ENCODE data around the gene SAFB2.

SAFB2 gene

GRCh38 chr19:5579697-5580096 lies 42.9 kb downstream of the SAFB2 start:
- no peak for DNase-seq (ENCODE audit: low read depth in 2 of 2)

- DNase-seq (ENCODE audit: low read depth in 2 of 2), result no peak
Observed at GRCh38 chr19:5579286-5579685, 43.3 kb downstream of the SAFB2 start.

GRCh38 chr19:5578097-5578846 lies 44.3 kb downstream of the SAFB2 start:
- peak; percentile 28 to 60 for DNase-seq (ENCODE audit: low read depth in 2 of 2)

- DNase-seq (ENCODE audit: low read depth in 2 of 2), result no peak
Observed at GRCh38 chr19:5575590-5575989, 47.0 kb downstream of the SAFB2 start.

DNA sequence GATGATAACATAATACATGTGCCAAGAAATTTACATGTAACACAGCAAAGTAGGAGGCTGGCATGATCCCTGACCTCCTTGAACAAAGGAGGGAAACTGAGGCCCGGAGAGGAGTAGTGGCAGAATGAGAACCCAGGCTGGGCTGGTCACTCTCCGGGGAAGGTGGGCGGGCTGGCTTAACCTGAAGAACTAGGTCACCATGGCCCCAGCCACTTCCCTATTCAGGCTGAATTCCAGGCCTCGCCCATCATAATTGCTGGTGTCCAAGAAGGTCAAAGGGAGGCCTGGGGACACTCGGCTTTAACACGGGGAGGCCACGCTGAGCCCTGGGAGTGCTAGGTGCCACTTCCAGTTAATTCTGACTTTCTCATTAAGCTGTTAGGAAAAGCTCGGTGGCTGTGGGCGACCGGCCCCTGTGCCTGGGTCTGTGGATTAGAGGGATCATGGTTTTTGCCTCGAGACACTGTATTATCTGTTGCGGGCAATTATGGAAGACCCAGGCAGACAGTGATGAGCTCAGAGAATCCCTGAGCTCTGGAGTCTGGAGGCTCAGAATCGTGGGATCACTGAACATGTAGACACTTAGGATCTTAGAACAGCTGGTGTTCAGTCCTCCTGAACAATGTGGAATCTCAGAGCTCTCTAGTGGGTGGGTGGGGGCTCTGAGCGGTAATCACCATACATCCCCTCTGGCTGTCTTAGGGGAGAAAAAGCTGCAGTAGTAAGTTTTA lies 49.9 kb downstream of the SAFB2 start:
- DNase-seq (ENCODE audit: low read depth in 2 of 2), result no peak

GRCh38 chr19:5571777-5572176 lies 50.8 kb downstream of the SAFB2 start:
- DNase-seq (ENCODE audit: low read depth in 2 of 2), result no peak

GRCh38 chr19:5567970-5568407 lies 54.6 kb downstream of the SAFB2 start:
- DNase-seq (ENCODE audit: low read depth in 2 of 2), result no peak

DNA sequence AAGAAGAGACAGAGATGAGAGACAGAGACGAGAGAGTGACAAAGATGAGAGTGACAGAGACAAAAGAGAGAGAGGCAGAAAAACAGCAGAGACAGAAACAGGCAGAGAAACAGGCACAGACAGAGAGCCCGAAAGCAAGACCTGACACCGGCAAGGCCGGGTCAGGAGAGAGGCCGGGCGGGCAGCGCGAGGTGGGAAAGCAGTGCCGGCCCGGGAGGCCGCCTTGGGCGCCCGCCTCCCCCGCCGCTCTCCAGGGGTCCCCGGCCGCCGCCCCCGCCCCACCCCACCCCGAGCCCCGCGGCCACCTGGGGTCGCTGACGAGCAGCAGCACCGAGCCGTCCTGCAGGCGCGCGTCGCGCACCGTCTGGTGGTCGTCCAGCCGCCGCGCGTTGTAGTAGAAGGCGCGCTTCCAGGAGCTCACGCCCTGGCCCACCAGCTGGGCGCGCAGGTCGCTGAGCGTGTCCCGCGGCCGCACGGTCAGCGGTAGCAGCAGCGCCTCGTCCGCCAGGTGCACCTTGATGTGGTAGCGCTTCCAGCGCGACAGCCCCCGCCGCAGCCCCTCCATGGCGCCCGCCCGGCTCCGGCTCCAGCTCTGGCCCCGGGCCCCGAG lies 55.1 kb downstream of the SAFB2 start, which contains the start of gene TINCR:
Gene TINCR (minus strand): TSS at position 594 of the 610 bp plus-strand sequence.
- no peak for DNase-seq (ENCODE audit: low read depth in 2 of 2)

DNA sequence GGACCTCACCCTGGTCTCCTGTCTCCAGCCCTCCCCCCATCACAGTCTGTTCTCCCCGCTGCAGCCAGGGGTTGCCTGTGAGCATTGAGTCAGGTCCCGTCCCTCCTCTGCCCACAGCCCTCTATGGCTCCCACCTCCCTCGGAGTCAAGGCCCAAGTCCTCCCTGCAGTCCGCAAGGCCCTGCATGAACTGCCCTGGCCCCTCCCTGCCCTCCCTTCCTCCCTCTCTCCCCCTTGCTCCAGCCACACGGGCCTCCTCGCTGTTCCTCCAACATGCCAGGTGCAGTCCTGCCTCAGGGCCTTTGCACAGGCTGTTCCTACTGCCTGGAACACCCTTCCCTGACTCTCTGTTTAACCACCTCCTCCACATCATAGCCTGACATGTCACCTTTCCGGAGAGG lies 57.6 kb downstream of the SAFB2 start:
- no peak for DNase-seq (ENCODE audit: low read depth in 2 of 2)

DNA sequence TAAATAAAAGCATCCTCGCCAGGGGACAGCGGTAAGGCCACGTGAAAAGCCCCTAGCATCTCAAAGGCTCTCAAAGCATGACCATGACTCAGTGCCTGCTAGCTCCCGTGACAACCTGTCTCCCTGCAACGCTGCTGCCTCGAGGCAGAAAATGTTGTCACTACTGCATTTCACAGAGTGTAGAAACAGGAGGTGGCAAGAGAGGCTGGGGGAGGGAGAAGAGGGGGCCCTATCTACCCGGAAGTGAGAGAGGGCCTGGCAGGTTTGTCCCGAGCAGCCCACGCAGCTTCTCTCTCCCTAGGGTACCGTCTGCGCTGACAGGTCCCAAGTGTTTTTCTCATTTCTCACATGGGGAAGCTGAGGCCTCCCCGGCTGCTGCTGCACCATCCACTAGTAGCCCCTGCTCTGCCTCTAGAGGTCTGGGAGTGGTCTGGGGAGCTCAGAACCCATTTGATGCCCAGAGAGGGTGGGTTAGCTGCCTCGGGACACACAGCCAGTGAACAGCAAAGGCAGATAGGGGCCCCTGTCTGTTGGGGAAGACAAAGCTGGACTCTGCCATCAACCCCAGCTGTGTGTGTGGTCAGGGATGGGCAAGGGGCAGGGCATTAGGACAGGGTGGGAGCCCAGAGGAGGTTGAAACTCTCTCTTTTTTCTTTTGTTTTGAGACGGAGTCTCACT lies 58.5 kb downstream of the SAFB2 start:
- DNase-seq (ENCODE audit: low read depth in 2 of 2), result no peak

DNA sequence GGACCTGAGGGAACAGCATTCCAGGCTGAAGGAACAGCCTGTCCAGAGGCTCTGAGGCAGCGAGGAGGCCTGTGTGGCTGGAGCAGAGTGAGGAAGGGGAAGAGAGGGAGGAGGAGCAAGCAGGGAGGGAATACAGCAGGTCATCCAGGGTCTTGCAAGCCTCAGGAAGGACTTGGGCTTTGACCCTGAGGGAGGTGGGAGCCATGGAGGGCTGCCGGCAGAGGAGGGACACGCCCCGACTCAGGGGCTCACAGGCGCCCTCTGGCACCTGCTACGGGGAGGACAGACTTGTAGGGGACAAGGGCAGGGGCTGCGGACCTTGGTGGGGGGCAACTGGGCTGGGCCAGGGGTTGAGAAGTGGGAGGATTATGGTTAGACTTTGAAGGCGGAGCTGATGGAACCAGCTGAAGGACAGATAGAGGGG lies 59.6 kb downstream of the SAFB2 start:
- no peak for DNase-seq (ENCODE audit: low read depth in 2 of 2)

DNA sequence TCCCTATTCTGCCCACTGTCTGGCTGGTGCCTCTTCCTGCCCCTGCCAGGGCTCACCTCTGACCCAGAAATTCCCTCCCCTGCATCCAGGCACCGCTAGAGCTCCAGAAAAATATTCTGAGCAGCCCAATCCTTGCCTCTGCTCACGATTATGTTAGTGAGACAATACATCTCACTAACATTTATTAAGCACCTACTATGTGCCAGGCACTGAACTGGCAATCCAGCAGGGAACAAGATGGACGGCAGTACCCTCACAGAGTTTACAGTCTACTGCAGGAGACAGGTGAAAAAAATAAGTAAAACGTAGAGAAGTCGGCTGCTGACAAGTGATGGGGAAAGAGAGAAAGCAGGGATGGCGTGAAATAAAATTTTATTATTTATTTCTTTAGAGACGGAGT lies 60.3 kb downstream of the SAFB2 start:
- DNase-seq (ENCODE audit: low read depth in 2 of 2), result no peak

- DNase-seq (ENCODE audit: low read depth in 2 of 2), result no peak
Observed at GRCh38 chr19:5561559-5561958, 61.0 kb downstream of the SAFB2 start.

GRCh38 chr19:5560156-5560555 lies 62.4 kb downstream of the SAFB2 start:
- DNase-seq (ENCODE audit: low read depth in 2 of 2), result no peak

DNA sequence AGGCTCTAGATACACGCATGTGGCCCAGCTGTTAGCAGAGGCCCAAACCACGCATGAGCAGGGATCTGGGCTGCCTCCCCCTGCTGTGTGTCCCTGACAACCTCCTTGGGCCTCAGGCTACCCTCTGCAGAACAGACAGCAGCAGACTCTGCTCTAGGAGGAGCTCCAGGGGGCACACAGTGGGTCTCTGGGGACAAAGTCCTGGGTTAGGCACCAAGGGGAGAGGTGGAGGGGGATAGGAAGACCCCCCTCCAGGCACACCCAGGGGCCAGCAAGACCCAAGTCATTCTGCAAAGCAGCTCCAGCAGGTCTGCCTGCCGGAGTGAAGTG lies 62.8 kb downstream of the SAFB2 start:
- DNase-seq (ENCODE audit: low read depth in 2 of 2), result no peak

DNA sequence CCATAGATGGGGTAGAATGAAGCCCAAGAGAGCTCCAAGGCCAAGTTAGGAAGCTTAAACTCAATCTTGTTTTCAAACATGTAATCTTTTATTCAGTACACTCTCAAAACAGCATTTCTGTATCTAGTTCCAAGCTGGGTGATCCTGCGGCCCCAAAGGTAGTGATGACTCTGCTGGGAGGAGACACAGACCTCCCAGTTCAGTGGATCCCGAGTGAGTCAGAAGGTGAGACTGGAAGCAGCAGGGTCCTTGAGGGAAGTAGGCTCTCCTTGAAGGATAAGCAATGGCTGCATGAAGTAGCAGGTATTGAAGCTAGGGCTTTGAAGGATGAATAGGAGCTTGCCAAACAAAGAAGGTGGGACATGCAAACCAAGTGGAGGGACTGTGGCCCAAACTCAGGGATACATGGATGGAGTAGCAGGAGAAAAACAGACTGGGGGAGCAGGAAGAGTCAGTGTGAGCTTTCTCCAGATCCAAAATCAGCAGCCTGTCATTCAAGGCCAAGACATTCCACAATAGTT lies 64.4 kb downstream of the SAFB2 start:
- DNase-seq (ENCODE audit: low read depth in 2 of 2), result no peak

GRCh38 chr19:5557691-5558090 lies 64.9 kb downstream of the SAFB2 start:
- DNase-seq (ENCODE audit: low read depth in 2 of 2), result no peak

- DNase-seq (ENCODE audit: low read depth in 2 of 2), result no peak
Observed at GRCh38 chr19:5554828-5555227, 67.7 kb downstream of the SAFB2 start.

- no peak for DNase-seq (ENCODE audit: low read depth in 2 of 2)
Observed at GRCh38 chr19:5553892-5554291, 68.7 kb downstream of the SAFB2 start.

- DNase-seq (ENCODE audit: low read depth in 2 of 2), result no peak
Observed at GRCh38 chr19:5547881-5548280, 74.7 kb downstream of the SAFB2 start.

DNA sequence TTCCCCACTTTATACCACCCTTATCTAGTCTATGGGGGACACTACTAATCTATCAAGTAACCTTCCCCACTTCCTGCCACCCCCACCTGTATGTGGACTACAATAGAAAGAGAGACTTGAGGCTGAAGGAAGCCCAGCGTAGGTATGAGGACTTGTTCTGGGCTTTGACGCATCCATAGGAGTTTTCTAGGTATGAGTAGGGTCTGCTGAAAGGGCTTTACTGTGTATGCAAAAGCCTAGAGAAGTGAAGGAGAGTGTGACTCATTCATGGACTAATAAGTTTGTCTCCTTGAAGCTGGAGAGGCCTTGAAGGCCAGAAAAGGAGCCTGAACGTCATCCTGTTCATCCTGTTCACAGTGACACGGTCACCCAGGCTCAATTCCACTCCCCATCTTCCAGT lies 76.6 kb downstream of the SAFB2 start:
- no peak for DNase-seq (ENCODE audit: low read depth in 2 of 2)

DNA sequence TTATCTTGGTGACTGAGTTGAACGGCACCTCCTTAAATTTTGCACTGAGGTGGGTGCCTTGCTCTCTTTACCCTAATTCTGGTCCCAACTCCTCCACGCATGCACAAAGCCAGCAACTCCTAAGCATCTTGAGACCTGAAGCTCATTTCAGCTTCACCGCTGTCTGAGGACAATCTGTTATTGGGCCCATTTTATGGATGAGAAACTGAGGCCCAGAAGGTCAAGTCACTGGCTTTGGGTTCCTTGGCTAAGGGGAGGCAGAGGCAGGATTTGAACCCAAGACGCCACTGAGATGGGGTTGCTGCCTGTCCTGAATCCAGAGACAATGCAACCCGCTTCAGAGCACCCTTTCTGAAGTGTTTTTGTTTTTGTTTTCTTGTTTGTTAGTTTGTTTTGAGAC lies 77.5 kb downstream of the SAFB2 start:
- DNase-seq (ENCODE audit: low read depth in 2 of 2), result no peak

All from stimulated activated CD4-positive, alpha-beta T cell treated with anti-CD3 and anti-CD28 coated beads, Interleukin-15, amount 100 ng/mL, for 48 hours (primary cell).